T-cell (primary cell): ENCODE results near the gene DOHH. TPM values are rescaled to one million over a fixed set of nuclear protein-coding genes. Genes with fewer than 3 reads are reported as not detected.
"Not testable (repeated sequence)": the region's sequence is repeated elsewhere in the genome, so short reads cannot be mapped to it uniquely, and the experiment has no call there.

ENCODE experiments used
- ATAC-seq, 4 experiments: fragments of 200-7000 bp in 3 of 4; fragments of 150-1000 bp in 1 of 4; cut with Tn5 transposase; replicated peaks in 1 of 4; 1 replicate in 3 of 4; 2 replicates in 1 of 4; pipeline ENCODE4 v1.10.0; 2021; ENCODE audit warnings: moderate library complexity in 3 of 4, mild to moderate bottlenecking in 2 of 4, moderate number of reproducible peaks in 1 of 4
- CTCF ChIA-PET, 2 donors: fragments of 300-600 bp; sonication (Branson Sonifier 250); formaldehyde crosslinking; loops; one replicate each; lab custom pipeline; 2022; ENCODE audit warnings: antibody characterized with exemption in 2 of 2; lab: Charles Lee
- POLR2A ChIA-PET, 2 donors: fragments of 300-600 bp; sonication (Branson Sonifier 250); formaldehyde crosslinking; loops; one replicate each; lab custom pipeline; 2022; ENCODE audit warnings: antibody characterized with exemption in 2 of 2; lab: Charles Lee
- DNase-seq, 35 experiments: peaks; one replicate each; pipeline versions ENCODE4 v3.0.0 to v3.0.0-alpha.2; 2013 to 2023
- H3K27ac ChIP-seq: one replicate; pipeline ENCODE4 v1.5.1; 2013; ENCODE audit warnings: low read length
- H3K27me3 ChIP-seq, 2 experiments: replicated peaks in 1 of 2; 1 replicate in 1 of 2; 2 replicates in 1 of 2; pipeline versions ENCODE4 v1.6.1 to v1.7.0; 2013; ENCODE audit warnings: low read length in 1 of 2, mixed read lengths in 1 of 2; ENCODE audit not compliant: control insufficient read depth in 2 of 2, insufficient read depth in 2 of 2; ENCODE audit errors: extremely low read depth in 1 of 2
- H3K36me3 ChIP-seq, 2 donors: 1 replicate in 1 of 2; 2 replicates in 1 of 2; pipeline versions ENCODE4 v1.6.1 to v1.7.0; 2013; ENCODE audit warnings: low read length in 1 of 2; ENCODE audit not compliant: control insufficient read depth in 2 of 2, insufficient read depth in 1 of 2; ENCODE audit errors: extremely low read depth in 1 of 2
- H3K4me1 ChIP-seq, 2 experiments: 1 replicate in 1 of 2; 2 replicates in 1 of 2; pipeline versions ENCODE4 v1.6.1 to v1.7.0; 2013; ENCODE audit warnings: low read length in 2 of 2, mixed read lengths in 1 of 2; ENCODE audit not compliant: insufficient read depth in 2 of 2, control insufficient read depth in 1 of 2; ENCODE audit errors: extremely low read depth in 1 of 2
- H3K4me3 ChIP-seq, 2 donors: 1 replicate in 1 of 2; 2 replicates in 1 of 2; pipeline versions ENCODE4 v1.5.1 to v1.7.0; 2013; ENCODE audit warnings: mild to moderate bottlenecking in 2 of 2, low read length in 1 of 2, moderate library complexity in 1 of 2; ENCODE audit not compliant: control insufficient read depth in 1 of 2; ENCODE audit errors: extremely low read depth in 1 of 2
- H3K9me3 ChIP-seq: 2 replicates; pipeline ENCODE4 v1.7.0; 2013
- H3K27ac Mint-ChIP-seq, 2 donors: one replicate each; pipeline ENCODE4 v1.8.0; 2020 to 2021; ENCODE audit warnings: mild to moderate bottlenecking in 2 of 2, mixed read lengths in 2 of 2
- H3K27me3 Mint-ChIP-seq, 2 donors: one replicate each; pipeline ENCODE4 v1.8.0; 2021 to 2022; ENCODE audit warnings: mixed read lengths in 2 of 2
- H3K36me3 Mint-ChIP-seq: one replicate; pipeline ENCODE4 v1.8.0; 2021; ENCODE audit warnings: mixed read lengths
- H3K4me1 Mint-ChIP-seq, 3 donors: one replicate each; pipeline ENCODE4 v1.8.0; 2020 to 2022; ENCODE audit warnings: mixed read lengths in 3 of 3, mild to moderate bottlenecking in 1 of 3
- H3K4me3 Mint-ChIP-seq, 3 donors: one replicate each; pipeline ENCODE4 v1.8.0; 2020 to 2022; ENCODE audit warnings: mild to moderate bottlenecking in 3 of 3, mixed read lengths in 3 of 3, moderate library complexity in 3 of 3
- H3K9me3 Mint-ChIP-seq, 3 donors: one replicate each; pipeline ENCODE4 v1.8.0; 2020 to 2022; ENCODE audit warnings: mixed read lengths in 3 of 3
- WGBS: methylation state at CpG from one replicate; pipeline ENCODE4 v1.1.5; 2013; ENCODE audit warnings: missing lambda C conversion rate; ENCODE audit not compliant: insufficient coverage; 5-methylcytosine and 5-hydroxymethylcytosine counted together
- total RNA-seq, 35 experiments: library from RNA in 6 of 35; stranded (reverse) in 6 of 35; fragments of 120-200 nt in 1 of 35; gene quantifications; one replicate each; pipeline versions ENCODE4 v1.2.1 to v1.2.4 and lab custom pipeline; 2013 to 2026

Gene DOHH
- total RNA-seq, 5 donors from 2014 or later (not counting 1 experiment from before 2014, with no cell fraction given): 5.0 to 12.3 (median 11.1) TPM

DNA sequence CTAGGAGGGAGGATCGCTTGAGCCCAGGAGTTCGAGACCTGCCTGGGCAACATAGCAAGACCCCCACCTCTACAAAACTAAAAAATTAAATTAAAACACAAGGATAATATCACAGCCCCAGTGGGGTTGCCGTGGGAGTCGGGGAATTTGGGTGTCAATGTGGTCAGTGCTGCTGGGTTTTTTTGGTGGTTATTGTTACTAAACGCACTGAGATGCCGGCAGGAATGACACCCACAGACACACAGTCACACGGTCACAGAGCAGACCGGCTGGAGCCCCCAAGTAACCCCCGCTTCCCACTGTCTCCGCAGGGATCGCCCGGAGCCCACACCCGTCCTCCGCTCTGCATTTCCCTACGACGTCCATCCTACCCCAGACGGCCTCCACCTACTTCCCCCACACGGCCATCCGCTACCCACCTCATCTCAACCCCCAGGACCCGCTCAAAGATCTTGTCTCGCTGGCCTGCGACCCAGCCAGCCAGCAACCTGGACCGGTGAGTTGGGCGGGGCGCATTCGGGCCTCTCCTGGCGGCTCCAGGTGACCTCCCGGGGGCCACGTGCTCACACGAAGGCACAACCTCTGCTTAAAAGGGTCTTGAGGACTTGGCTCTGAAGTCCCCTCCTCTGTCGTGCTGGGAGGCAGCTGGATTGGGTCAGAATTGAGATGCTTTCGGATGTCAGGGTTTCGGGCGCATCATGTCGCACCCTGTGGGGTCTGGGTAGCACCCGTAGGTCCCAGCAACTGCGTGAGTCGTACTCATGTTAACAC, 48.1 kb downstream of the DOHH start:
- Mint-ChIP-seq H3K4me1 (no peaks in the 10 kb centered on the region), H3K27me3 (no peaks in the 10 kb centered on the region), H3K36me3 (peaks cover 10% of the 10 kb centered on the region), H3K4me3 (no peak overlapping the region), H3K27ac (no peak overlapping the region), H3K9me3 (no peaks in the 10 kb centered on the region)
- Histone ChIP-seq H3K36me3 (peaks cover 10 to 25% of the 10 kb centered on the region in 2 donors), H3K9me3 (no peaks in the 10 kb centered on the region), H3K27me3 (no peaks in the 10 kb centered on the region), H3K4me3 (no peak overlapping the region), H3K4me1 (no peaks in the 10 kb centered on the region), H3K27ac (no peak overlapping the region)
- ATAC-seq (no peak), DNase-seq (no peak)
- ChIA-PET CTCF (no interaction called here), POLR2A (no interaction called here)
- WGBS: 96% methylated on average over 33 of the region's 38 CpGs

DNA sequence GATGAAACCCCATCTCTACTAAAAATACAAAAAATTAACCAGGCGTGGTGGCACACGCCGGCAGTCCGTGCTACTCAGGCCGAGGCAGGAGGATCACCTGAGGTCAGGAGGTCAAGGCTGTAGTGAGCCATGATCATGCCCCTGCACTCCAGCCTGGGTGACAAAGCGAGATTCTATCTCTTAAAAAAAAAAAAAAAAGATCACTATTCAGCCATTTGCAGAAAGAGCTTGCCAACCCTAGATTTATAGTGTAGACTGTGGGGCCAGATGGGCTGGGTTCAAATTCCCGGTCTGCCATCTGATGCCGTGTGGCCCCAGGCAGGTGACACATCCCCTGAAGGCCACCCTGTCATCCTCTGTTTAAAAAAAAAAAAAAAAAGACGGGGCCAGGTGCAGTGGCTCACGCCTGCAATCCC, 49.0 kb downstream of the DOHH start:
- no peaks in the 10 kb centered on the region for H3K9me3 Mint-ChIP-seq
- no peak overlapping the region for H3K27ac Mint-ChIP-seq
- no peaks in the 10 kb centered on the region for H3K9me3 ChIP-seq
- no peak overlapping the region for H3K27ac ChIP-seq
- no peak for ATAC-seq
- WGBS: 92% methylated on average over 7 of the region's 10 CpGs
- no peaks in the 10 kb centered on the region for H3K27me3 ChIP-seq
- CTCF ChIA-PET: interaction anchor here in 1 of 2 donors (0.7 kb wide), 1 partner anchor 43 kb away, joined by 4 read pairs; no protein-coding TSS in a partner anchor
- H3K4me1 ChIP-seq: no peaks in the 10 kb centered on the region
- no peaks in the 10 kb centered on the region for H3K4me1 Mint-ChIP-seq
- POLR2A ChIA-PET: no interaction called here
- H3K4me3 Mint-ChIP-seq: no peak overlapping the region
- H3K36me3 ChIP-seq: peaks cover 10 to 25% of the 10 kb centered on the region in 2 donors
- H3K27me3 Mint-ChIP-seq: no peaks in the 10 kb centered on the region
- peaks cover 10% of the 10 kb centered on the region for H3K36me3 Mint-ChIP-seq
- H3K4me3 ChIP-seq: no peak overlapping the region
- DNase-seq: no peak

DNA sequence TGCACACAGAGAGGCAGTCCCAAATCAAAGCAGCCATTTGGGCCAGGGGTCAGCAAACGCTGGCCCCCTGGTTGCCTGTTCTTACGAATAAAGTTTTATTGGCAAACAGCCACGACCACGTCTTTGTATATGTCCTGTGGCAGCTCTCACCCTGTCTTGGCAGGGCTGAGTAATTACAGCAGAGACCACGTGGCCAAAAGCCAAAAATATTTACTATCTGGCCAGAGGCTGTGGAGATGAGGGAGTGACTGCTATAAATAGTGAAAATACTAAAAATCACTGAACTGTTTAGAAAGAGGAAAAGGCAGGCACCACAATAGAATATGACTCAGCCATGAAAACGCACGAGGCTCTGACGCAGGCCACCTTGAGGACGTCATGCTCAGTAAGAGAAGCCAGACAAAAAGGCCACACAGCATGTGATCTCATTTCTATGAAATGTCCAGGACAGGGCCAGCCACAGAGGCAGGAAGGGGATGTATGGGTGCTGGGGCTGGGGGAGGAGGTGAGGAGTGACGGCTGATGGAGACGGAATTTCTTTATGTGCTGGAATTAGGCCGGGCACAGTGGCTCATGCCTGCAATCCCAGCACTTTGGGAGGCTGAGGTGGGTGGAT, 49.6 kb downstream of the DOHH start:
- no peak overlapping the region for H3K4me3 Mint-ChIP-seq
- 77% methylated on average over 8 of the region's 12 CpGs for WGBS
- H3K4me1 ChIP-seq: no peaks in the 10 kb centered on the region
- no peak for ATAC-seq
- no peaks in the 10 kb centered on the region for H3K9me3 ChIP-seq
- CTCF ChIA-PET: no interaction called here
- H3K36me3 ChIP-seq: peaks cover 10 to 25% of the 10 kb centered on the region in 2 donors
- H3K4me1 Mint-ChIP-seq: no peaks in the 10 kb centered on the region
- H3K4me3 ChIP-seq: no peak overlapping the region
- DNase-seq: no peak
- no peaks in the 10 kb centered on the region for H3K27me3 Mint-ChIP-seq
- H3K27me3 ChIP-seq: no peaks in the 10 kb centered on the region
- H3K36me3 Mint-ChIP-seq: peaks cover 13% of the 10 kb centered on the region
- no peak overlapping the region for H3K27ac Mint-ChIP-seq
- POLR2A ChIA-PET: no interaction called here
- no peaks in the 10 kb centered on the region for H3K9me3 Mint-ChIP-seq
- H3K27ac ChIP-seq: no peak overlapping the region

DNA sequence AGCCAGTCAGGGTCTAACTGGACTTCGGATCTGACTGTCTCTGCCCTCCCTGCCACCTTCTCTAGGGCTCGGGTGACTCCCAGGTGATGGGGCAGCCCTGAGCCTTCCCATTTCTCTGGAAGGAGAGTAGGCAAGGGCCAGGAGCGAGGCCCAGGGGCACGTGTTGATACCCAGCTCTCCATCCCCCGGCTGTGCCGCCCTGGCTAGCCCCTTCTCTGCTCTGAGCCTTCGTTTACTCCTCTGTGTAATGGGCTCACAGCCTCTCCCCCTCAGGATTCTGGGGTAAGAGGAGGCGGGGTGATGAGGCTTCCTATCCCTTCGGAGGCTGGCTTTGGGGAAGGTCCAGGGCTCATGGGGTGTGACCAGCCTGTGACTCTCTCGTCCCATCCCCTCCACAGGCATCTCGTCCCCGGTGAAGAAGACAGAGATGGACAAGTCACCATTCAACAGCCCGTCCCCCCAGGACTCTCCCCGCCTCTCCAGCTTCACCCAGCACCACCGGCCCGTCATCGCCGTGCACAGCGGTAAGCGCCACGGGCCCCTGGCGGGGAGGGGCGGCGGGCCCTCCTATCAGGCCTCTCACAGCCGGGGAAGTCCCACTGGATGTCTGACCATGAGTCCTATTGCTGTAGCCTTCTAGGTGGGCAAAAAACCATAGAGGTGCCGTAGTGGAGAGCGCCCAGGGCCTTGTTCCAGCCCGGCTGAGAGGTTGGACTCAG, 51.7 kb downstream of the DOHH start:
- no peak overlapping the region for H3K4me3 Mint-ChIP-seq
- H3K27ac Mint-ChIP-seq: no peak overlapping the region

DNA sequence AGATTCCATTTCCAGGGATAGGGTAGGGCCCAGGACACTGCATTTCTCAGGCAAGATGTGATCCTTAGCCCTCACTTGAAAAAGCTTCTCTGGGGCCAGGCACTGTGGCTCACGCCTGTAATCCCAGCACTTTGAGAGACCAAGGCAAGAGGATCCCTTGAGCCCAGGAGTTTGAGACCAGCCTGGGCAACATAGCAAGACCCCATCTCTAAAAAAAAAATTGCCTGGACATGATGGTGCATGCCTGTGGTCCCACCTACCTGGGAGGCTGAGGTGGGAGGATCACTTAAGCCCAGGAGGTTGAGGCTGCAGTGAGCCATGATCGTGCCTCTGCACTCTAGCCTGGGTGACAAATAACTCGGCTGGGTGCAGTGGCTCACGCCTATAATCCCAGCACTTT, 53.8 kb downstream of the DOHH start:
- 87% methylated on average over 4 of the region's 4 CpGs for WGBS
- H3K36me3 Mint-ChIP-seq, DNase-seq, CTCF ChIA-PET, H3K4me1 ChIP-seq, H3K9me3 Mint-ChIP-seq, H3K27ac Mint-ChIP-seq, H3K4me3 Mint-ChIP-seq, H3K9me3 ChIP-seq, H3K27ac ChIP-seq, ATAC-seq, H3K27me3 Mint-ChIP-seq, H3K27me3 ChIP-seq, H3K4me1 Mint-ChIP-seq, H3K4me3 ChIP-seq, POLR2A ChIA-PET: not testable (repeated sequence)
- H3K36me3 ChIP-seq: peaks cover 7 to 21% of the 10 kb centered on the region in 2 donors

More for the DNA sequence above, 51.7 kb downstream of the DOHH start:
- peaks cover 10 to 29% of the 10 kb centered on the region in 2 donors for H3K36me3 ChIP-seq
- CTCF ChIA-PET: interaction anchor here in 1 of 2 donors (0.9 kb wide), 1 partner anchor 11 kb away, joined by 5 read pairs; no protein-coding TSS in a partner anchor
- H3K27me3 ChIP-seq: no peaks in the 10 kb centered on the region
- H3K4me1 Mint-ChIP-seq: peaks cover 3 to 5% (median 3%) of the 10 kb centered on the region in 3 donors
- ATAC-seq (no peak), DNase-seq (no peak)
- no peaks in the 10 kb centered on the region for H3K9me3 ChIP-seq
- H3K4me3 ChIP-seq: no peak overlapping the region
- peaks cover 13% of the 10 kb centered on the region for H3K36me3 Mint-ChIP-seq
- no peaks in the 10 kb centered on the region for H3K9me3 Mint-ChIP-seq
- peaks cover 2 to 4% of the 10 kb centered on the region in 2 experiments for H3K4me1 ChIP-seq
- no peak overlapping the region for H3K27ac ChIP-seq
- POLR2A ChIA-PET: no interaction called here
- WGBS: 96% methylated on average over 24 of the region's 28 CpGs
- no peaks in the 10 kb centered on the region for H3K27me3 Mint-ChIP-seq

DNA sequence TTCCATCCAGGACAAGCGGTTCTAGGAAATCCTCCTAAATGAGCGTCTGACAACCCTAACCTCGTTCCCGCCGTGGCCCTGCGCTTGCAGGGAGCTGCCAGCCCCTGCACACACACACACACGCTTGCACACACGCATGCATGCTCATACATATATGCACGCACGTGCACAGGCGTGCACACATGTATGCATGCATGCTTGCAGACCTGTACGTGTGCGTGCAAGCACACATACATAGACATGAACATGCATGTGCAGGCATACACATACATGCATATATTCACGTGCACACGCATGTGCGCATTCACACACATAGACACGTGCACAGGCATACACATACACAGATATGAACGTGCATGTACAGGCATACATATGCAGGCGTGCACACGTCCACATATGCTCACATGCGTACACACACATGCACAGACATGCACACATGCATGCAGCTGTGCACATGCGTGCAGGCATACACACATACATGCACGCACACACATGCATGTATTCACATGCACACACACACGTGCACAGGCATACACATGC, 55.7 kb downstream of the DOHH start:
- Mint-ChIP-seq H3K9me3 (no peaks in the 10 kb centered on the region), H3K27me3 (no peaks in the 10 kb centered on the region), H3K36me3 (peaks cover 4% of the 10 kb centered on the region), H3K4me1 (peaks cover 6 to 12% (median 8%) of the 10 kb centered on the region in 3 donors), H3K4me3 (no peak overlapping the region), H3K27ac (no peak overlapping the region)
- H3K4me1 ChIP-seq: peaks cover 2 to 4% of the 10 kb centered on the region in 2 experiments
- CTCF ChIA-PET: no interaction called here
- H3K27me3 ChIP-seq: no peaks in the 10 kb centered on the region
- DNase-seq: no peak
- no peak overlapping the region for H3K27ac ChIP-seq
- no peaks in the 10 kb centered on the region for H3K9me3 ChIP-seq
- no peak overlapping the region for H3K4me3 ChIP-seq
- 91% methylated on average over 24 of the region's 24 CpGs for WGBS
- POLR2A ChIA-PET: interaction anchor here in 1 of 2 donors (0.8 kb wide), 1 partner anchor 106 kb away, joined by 3 read pairs; no protein-coding TSS in a partner anchor
- H3K36me3 ChIP-seq: peaks cover 4 to 15% of the 10 kb centered on the region in 2 donors
- no peak for ATAC-seq
